Fibroblast of mammary gland (primary cell): ENCODE data around the gene PLEKHG2.

Experiments
- DNase-seq: peaks from one replicate; pipeline ENCODE4 v3.0.0-alpha.2; 2010; ENCODE audit warnings: low read depth
- H3K4me3 ChIP-seq: 2 replicates; pipeline ENCODE4 v1.5.1; 2011; ENCODE audit warnings: low read depth, mild to moderate bottlenecking, low read length, moderate library complexity; ENCODE audit not compliant: control insufficient read depth
- TF ChIP-seq, protein P1 (sequence below): conservative IDR thresholded peaks from 2 replicates; pipeline ENCODE4 v1.5.1; 2011; ENCODE audit warnings: low read depth, low read length, inconsistent platforms; ENCODE audit not compliant: control insufficient read depth, insufficient read depth

PLEKHG2 gene

DNA sequence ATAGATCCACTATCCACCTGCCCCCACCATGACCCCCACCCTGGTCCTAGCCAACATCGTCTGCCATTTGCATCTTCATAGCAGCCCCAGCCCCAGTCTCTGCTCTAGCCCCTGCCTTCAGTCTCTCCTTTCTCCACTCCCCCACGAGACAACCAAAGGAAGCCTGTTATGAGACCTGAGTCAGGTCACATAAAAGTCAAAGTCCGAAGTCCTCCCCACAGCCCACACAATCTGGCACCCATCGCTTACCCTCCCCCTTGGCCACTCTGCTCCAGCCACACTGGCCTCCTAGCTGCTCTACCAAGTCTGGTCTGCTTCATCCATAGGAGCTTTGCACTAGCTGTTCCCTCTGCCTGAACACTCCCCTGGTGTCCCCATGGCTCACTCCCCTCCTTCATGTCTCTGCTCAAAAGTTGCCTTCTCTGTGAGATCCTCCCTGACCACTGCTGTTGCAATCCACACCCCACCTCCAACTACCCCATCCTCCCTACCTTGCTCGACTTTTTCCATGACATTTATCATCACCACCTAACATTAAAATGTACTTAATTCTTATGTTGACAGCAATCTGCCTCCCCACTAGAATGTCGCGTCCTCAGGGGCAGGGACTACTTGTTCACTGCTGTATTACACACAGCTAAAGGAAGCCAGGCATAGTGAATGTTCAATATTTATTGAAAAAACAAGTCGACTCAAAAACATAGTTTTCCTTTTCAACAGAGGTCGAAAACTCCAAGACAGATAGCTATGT is 1.2 kb upstream of the PLEKHG2 start:
- TF ChIP-seq, protein P1, sequence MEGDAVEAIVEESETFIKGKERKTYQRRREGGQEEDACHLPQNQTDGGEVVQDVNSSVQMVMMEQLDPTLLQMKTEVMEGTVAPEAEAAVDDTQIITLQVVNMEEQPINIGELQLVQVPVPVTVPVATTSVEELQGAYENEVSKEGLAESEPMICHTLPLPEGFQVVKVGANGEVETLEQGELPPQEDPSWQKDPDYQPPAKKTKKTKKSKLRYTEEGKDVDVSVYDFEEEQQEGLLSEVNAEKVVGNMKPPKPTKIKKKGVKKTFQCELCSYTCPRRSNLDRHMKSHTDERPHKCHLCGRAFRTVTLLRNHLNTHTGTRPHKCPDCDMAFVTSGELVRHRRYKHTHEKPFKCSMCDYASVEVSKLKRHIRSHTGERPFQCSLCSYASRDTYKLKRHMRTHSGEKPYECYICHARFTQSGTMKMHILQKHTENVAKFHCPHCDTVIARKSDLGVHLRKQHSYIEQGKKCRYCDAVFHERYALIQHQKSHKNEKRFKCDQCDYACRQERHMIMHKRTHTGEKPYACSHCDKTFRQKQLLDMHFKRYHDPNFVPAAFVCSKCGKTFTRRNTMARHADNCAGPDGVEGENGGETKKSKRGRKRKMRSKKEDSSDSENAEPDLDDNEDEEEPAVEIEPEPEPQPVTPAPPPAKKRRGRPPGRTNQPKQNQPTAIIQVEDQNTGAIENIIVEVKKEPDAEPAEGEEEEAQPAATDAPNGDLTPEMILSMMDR: no peak
- H3K4me3 ChIP-seq: no peak overlapping the region
- DNase-seq: peak; percentile 80

DNA sequence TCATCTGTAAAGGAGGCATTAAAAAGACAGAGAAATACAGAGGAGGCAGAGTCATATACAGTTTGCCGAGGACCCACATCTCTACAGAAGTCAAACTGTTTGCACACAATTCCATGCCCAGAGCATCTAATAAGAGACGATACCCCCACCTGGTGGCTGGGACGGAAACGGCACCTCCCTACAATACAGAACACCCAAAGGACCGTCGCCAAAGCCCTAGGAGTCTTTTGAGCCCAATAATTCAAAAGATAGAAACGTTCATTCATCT is 703 bp upstream of the PLEKHG2 start:
- TF ChIP-seq, protein P1: peak; percentile 95
- DNase-seq: peak; percentile 94
- no peak overlapping the region for H3K4me3 ChIP-seq

- H3K4me3 ChIP-seq: peak overlapping the region; percentile 86
- TF ChIP-seq, protein P1: no peak
- no peak for DNase-seq
These were observed 400 bp downstream of the PLEKHG2 start for GRCh38 chr19:39412867-39413271.

DNA sequence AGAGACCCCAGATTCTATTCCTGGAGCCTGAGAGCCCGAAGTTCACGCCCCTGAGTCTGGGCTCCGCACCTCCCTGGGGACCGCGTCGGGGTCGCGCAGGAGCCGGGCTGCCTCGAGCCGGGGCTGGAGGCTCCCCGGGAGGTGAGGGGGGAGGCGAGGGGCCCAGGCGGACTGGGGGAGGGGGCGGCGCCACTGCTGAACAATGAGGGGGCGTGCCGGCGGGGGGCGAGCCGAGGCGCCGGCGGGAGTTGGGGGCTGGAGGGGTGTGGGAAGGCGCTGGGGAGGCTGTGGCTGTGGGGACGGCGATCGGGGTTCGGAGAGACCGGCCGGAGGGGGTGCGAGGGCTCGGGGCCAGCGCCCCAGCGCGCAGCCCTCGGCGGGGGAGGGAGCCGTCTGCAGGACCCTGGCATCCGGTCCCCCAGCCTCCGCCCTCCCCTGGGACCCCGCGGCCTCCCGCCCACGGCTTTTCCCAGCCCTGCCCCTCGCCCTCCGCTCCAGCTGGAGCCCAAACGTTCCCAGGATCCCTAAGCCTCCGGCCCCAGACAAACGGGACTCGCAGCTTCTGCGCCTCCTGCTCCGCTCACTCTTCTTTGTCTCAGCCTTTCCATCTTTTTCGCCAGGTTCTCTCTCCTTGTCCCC is 922 bp downstream of the PLEKHG2 start:
- peak overlapping the region; percentile 86 for H3K4me3 ChIP-seq
- TF ChIP-seq, protein P1: no peak
- peak; percentile 65 for DNase-seq

GRCh38 chr19:39413911-39414608 is 1.6 kb downstream of the PLEKHG2 start:
- peak; percentile 39 for DNase-seq
- peak overlapping the region; percentile 86 for H3K4me3 ChIP-seq
- TF ChIP-seq, protein P1: peak; percentile 26

DNA sequence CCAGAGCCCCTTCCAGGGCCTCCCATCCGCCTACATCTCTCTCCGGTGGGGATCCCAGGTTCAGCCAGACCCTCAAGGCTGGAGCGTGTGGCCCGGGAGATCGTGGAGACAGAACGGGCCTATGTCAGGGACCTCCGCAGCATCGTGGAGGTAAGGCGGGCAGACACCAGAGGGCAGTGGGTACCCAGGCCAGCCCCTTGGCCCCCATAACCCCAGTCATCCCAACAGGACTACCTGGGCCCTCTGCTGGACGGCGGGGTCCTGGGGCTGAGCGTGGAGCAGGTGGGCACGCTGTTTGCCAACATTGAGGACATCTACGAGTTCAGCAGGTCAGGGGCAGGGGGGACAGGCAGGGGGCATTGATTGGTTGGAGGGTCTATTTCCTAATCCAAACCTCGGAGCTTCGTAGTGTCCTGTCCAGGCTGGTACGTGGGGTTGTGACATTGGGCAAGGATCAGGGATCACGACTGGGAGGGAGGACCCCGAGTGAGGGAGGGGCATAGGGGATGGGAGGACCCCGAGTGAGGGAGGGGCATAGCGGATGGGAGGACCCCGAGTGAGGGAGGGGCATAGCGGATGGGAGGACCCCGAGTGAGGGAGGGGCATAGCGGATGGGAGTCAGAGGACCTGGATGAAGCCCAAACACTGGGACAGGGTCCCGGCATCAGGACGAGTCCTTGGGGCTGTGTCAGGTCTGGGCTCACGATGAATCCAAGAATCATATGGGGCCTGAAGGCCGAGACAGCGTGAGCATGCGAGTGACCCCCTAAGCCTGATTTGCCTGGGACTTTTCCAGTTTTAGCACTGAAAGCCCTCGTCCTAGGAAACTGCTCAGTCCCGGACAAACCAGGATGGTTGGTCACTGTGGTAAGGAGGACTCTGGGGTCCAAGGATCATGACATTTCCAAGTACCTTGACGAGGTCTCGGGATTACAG is 2.9 kb downstream of the PLEKHG2 start:
- TF ChIP-seq, protein P1: no peak
- H3K4me3 ChIP-seq: no peak overlapping the region

More for the DNA sequence above, 2.9 kb downstream of the PLEKHG2 start:
- DNase-seq: no peak
